Hematopoietic multipotent progenitor cell treated with erythropoietin and hydrocortisone succinate and interleukin-3 and kit ligand, for 17 days (in vitro differentiated cells): ENCODE data around the gene VSX1.
A peak's percentile ranks its signal among the peaks of the same experiment; 100 is the strongest.

Experiments
- DNase-seq: peaks from one replicate; pipeline ENCODE4 v3.0.0-alpha.2; 2015; ENCODE audit warnings: low spot score

The VSX1 gene

DNA sequence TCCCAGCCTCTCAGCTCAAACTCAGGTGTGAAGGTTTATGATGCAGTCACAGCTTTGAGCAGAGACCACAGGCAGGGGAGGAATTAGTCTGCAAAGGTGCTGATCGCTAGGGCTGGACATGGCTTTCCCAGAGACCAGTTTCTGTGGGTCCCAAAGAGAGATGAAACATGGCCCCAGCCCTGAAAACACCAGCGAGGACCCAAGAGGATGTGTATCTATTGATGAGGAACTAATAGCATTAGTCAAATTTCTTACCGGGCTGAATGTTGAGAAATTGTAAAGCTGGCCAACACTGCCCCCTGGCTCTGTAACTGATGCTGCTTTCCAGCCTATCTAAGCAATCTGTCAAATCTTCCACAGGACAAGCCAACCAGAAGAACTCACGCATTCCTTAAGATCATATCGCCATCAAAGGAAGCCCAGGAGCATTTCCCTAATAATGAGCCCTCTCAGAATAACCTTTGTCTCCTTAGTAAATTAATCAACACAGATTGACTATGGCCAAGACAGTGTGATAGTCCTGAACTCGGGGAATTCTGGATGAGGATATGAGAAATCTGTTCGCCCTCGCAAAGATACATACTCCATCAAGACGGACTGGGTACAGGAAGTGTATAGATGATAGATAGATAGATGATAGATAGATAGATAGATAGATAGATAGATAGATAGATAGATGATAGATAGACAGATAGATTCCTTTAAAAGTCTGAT lies 16.2 kb downstream of the VSX1 start:
- peak; percentile 82 for DNase-seq

DNA sequence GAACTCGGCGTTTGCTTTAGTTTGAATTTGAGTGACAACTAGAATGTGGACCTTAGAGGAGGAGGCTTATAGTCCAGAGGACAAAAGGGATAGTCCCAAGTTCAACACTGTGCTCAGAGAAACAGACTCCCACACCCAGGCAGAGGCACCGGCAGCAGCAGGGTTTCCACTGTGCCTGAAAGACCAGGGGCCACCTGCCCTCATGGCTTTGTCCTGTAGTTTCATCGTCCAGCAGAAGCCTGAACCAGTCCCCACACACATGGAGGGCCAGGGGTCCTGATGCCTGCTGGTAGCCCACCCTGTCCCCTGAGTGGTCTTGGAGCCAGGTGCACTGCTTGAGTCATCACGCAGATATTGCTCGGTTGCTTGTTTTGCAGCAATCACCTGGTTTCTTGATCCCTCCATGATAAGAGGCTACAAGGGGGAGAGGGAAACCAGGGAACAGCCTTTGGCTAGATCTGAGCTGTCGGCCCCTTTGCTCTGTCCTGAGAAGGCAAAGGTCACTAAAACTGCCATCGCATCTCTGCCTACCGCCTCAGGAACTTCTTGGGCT lies 16.8 kb downstream of the VSX1 start:
- DNase-seq, result no peak

DNA sequence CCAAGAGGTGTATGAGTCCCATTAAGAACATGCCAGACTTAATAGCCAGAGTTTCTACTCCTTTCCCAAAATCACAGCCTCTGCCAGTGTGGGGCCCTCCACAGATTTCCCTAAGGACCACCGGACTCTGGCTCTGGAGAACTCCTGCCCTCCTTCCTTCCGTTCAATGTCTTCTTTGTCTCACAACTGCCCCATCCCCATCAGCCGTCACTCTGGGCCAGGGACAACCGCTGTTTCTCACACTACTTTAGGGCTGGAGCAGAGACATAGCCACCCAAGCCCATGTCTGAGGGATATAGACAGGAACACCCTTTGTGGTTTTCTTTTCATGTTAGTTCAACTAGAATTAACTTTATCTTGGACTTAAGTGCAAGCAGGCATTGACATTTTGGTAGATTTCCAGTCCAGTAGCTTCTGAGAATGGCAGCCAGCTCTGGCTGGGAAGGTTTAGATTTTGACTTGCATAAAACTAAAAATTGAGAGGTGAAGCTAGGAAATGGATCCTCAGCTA lies 17.3 kb downstream of the VSX1 start:
- DNase-seq, result no peak

DNA sequence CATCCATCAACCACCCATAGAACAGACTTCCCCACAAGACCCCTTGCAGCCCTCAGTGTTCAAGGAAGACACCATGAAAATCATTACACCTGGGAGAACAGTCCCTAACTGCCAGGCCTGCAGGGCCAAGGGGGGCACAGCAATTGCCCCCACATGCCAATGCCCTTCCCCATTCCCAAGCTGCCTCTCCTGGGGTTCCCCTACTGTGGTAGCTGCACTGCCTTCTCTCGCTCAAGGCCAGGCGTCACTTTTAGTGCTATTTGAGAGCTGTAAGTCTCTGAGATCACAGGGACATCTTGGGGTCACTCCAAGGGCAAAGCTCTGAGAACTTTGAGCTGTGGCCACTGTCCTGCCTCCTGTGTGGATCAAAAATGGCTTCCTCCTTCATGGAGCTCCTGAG lies 18.0 kb downstream of the VSX1 start:
- no peak for DNase-seq

DNA sequence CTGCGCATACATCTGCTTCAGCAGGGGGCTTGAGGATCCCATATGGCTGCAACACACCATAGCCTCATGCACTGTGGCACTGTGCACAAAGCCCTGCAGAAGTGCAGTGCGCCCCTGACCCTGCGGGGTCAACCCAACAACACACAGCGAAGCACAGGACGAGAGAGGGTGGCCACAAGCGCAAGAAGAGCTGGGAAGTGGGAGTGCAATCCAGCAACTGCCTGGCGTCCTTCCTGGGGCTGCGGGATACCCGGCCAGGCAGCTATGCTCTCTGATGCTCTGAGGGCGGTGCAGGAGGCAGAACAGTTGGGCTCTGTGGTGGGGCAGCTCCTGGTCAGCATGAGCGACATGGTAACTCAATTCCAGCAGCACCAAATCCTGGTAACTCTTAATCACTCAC lies 18.4 kb downstream of the VSX1 start:
- DNase-seq, result no peak

DNA sequence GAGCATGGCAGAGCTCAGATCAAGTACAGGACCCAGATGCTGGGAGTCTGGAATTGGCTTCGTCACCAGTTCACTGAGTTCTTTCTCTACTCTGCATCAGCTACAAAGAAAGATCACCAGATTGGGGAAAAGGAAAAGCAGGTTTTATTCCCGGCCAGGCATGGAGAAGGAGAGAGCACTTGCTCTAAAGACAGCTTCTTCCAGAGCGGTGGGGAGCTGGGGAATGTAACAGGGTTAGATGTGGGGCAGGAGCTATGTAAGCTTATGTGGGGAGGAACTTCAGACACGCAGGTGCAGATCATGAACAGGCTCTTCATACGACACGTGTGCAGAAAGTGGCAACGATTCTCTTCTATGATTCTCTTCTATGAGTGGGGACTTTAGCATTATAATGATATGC lies 19.1 kb downstream of the VSX1 start:
- DNase-seq, result no peak

DNA sequence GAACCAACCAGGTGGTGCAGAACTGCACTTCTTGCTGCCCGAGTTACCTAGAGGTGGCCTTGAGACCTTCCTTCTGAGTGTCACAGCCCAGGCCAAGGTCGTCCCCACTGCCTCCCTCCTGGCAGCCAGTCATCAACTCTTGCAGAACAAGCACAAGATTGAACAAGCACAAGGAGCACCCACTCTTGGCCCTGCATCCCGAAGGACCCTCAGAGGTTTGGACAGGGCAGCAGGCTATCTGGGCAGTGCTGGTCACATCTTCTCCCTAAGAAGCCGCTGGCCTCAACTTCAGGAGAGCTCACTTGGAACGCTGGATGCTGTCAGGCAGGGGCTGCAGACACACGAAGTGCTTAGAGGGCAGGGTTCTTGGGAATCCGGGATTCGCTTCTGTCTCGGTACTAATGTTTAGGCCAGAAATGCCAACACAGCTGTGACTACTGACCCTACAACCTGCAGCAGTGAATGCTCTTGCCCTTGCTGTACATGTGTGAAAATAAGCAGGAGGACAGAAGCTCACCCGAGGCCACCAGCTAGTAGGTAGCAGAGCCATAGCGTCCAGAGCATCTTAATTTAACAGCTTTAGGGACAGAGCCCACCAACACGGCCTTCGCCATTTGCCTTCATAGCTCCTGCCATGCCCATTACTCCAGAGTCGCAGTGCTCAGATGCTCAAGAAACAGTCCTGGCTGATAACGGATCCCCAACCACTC lies 20.0 kb downstream of the VSX1 start:
- no peak for DNase-seq

DNA sequence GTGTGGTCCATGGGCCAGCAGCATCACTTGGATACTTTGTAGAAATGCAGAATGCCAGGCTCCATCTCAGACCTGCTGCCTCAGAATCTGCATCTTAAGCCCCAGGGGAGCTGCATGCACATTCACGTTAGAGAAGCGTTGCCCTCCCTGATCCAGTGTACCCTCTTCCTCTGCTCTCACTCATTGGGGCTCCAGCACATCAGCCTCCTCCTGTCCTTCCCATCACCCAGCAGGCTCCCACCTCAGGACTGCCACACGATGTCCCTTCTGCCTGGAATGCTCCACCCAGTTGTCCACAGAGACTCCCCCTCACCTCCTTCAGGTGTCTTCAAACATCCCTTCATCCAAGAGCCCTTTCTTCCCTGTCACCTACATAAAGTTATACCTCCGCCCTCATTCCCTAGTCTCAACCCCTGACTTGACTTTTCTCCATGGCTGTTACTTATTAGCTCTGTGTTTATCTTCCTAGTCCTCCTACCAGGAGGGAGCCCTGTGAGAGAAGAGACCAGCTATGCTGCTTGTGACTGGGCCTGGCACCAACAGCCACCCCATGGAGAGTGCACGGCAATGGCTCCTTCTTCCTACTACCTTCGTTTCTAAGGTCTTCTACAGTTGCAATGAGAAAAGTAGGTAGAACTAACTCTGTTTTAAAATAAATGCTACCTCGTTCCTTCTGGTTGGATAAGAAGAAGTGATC lies 20.7 kb downstream of the VSX1 start:
- DNase-seq, result no peak

DNA sequence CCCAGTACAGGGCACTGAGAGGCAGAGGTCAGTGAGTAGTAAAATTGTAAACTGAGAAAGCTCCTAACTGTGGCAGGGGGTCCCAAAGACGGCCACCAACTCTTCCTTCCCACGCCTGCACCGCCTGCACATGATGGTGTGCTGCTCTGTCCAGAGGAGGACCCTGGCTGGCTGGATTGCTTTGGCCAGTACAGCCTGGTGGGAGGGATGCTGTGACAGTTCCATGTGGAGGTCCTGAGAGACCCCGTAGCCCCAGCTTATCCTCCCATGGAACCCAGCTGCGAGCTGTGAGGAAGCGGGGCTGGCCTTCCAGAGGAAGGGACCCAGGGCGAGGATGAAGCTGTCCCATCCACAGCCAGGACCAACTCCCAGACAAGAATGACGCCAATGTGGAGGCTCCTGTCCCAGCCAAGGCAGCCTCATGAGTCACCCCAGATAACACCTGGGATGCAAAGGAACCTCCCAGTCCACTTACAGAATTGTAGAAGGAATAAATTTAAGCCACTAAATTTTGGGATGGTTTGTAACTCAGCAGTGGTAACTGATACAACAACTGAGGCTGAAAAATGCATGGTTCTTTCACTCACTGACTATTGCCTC lies 22.0 kb downstream of the VSX1 start:
- no peak for DNase-seq

DNA sequence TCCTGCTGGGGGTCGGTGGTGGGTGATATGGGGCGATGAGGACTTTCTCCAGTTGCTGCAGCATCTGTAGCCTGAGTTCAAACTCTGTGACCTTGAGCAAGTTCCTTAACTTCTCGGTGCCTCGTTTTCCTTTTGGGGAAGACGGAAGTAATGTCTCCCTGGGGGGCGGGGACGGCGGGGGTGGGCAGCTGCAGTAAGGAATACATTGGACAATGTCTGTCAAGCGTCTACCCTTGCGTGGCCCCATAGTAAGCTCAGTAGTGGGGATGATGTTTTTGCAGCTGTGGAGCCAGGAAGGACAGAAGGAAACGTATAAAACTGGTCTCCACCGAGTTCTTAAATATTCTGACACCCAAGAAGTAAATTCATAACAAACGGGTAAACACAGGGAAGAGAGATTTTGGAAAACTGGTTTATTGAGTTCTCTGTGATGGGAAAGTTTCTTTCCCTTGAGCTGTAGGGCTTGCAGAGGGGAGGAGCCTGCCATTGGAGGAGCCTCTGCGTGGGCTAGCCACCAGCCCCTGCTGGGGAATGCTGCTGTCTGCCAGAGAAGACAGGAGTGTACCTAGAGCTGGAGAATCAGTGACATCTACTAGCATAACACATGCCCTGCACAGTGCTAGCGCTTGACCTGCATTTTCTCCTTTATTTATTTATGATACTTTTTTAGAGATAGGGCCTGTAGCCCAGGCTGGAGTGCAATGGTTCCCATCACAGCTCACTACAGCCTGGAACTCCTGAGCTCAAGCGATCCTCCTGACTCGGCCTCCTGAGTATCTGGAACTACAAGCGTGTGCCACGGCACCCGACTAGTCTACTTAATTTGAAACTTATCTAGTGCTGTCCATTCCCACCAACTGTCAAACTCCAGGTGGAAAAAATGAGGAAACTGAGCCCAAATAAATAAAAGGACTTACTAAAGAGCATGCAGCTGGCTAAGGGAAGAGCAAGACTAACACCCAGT lies 22.8 kb downstream of the VSX1 start:
- DNase-seq, result peak; percentile 12

DNA sequence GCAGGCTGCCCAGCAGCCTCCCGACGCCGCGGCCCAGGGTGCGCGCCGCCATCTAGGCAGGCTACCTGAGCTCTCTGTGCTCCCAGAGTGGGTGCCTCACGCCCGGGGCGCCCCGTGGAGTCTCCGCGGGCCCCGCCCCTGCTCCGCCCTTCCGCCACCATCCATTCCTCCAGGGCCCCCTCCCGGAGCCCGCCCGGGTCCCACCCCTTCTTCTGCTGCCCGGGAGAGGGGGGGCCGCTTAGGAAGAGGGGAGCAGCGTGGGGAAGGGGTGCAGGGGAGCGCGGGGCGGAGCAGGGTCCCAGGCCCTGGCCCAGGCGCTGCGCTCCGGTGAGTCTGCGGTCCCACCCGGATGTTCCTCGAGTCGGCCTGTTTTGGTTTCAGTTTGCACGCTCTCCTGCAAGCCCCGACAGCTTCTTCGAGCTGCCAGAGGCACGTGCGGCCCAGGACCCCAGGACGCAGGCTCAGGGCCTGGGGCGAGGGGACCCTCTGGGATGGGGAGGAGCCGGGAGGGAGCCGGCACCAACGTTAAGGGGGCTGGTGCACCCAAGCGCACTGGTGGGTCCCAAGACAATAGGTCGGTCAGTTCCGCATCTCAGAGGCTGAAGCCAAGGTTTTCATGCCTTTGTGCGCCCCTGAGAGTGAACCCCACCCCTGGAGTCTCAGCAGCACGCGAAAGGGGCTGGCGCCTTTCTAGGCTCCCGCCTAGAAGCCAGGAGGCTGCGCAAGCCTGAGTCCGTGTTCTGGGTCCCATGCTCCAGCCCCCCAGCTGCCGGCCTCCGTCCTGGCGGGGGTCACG lies 23.7 kb downstream of the VSX1 start, which contains the start of gene ACSS1:
Gene ACSS1 (minus strand): TSS at position 89 of the 796 bp plus-strand sequence. CDS start 37 bp downstream, at position 52.
- DNase-seq, result peak; percentile 76

DNA sequence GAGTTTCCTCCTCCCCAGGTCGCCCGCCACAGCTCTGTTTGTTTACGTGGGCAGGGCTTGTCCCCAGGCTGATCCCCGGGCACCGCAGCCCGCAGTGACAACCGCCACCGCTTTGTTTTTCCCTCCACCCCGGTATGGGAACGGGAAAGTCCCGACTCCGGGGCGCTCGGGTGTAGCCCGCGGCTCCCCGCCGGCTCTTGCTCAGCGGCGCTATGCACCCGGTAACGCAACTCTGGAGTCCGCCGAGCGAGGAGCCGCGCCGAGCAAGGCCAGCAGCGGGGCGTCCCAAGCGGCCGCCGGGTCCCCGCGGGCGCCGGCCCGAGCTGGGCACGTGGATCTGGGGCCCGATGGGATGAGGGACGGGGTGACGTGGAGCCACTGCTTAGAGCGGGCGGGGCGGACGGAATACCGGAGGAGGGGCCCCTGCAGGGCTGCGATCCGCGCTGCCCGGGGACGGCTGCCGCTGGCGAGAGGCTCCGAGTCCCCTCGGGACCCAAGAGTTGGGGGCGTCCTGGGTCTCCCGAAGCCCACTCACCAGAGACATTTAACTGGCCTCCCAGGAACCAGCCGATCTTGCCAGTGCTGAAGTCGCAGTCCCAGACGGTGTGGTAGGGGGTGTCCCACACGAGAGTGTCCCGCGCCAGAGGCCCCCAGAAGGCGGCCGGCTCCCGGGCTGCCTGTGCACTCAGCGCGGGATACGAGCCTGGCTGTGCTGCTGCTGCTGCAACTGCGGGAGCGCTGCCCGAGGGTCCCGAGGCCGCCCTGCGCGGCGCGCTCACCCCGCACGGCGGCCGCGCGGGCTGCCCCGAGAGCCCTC lies 24.5 kb downstream of the VSX1 start:
- DNase-seq, result peak; percentile 73

DNA sequence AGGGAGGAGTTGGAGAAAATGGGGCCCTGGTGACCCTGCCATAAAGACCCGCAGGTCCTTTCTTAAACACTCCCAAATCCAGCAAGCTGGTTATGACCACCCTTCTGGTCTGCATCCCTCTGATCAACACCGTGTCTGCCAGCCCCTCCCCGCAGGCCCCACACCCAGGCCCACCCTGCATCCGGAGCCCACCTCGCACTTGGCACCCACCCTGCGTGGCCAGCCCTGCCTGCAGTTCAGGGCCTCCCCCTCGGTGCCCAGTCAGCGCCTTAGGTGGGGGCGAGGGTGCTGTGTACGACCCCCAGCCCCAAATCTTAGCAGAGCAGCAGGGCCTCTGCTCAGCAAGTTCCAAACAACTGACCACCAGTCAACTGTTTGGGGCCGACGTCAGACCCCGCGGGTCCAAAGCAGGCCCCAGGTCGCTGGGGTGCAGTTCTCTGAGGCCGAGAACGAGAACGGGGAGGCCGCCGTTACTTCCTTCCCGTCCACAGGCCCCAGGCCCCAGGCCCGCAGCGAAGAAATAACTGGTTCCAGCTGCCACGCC lies 25.2 kb downstream of the VSX1 start:
- DNase-seq, result no peak

DNA sequence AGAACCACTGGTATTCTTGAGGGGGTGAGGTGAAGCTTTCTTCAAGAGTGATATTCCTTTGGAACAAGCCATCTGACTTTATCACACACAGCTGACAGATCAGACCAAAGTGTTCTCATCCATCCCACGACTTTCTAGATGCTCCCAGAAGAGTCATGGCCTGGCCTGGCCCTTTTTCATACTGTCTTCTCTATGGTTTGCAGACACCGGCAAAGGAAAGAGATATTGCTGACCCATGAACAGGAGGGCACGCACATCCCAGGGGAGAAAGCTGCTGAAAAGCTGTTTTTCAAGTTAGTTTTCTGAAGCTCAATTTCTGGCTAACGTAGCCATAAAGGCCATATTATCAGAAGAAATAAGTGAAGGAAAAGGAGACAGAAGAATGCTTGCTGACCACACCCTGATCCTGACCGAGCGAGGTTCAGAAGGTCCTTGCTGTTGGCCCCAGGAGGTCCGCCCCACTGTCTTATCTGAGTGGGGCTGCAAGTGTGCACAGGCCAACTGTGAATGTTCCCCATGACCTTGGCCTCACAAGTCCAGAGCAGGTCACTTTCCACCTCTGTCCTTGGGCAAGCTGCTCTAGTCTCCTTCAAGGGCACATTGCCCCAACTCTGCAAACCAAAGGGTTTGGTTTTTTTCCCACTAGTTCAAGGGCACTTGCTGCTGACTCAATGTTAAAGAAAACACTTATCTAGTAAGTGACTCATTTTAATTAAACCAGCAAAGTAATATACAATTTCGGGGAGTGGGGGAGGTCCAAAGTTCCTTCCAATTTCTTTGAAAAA lies 26.0 kb downstream of the VSX1 start:
- DNase-seq, result peak; percentile 68

DNA sequence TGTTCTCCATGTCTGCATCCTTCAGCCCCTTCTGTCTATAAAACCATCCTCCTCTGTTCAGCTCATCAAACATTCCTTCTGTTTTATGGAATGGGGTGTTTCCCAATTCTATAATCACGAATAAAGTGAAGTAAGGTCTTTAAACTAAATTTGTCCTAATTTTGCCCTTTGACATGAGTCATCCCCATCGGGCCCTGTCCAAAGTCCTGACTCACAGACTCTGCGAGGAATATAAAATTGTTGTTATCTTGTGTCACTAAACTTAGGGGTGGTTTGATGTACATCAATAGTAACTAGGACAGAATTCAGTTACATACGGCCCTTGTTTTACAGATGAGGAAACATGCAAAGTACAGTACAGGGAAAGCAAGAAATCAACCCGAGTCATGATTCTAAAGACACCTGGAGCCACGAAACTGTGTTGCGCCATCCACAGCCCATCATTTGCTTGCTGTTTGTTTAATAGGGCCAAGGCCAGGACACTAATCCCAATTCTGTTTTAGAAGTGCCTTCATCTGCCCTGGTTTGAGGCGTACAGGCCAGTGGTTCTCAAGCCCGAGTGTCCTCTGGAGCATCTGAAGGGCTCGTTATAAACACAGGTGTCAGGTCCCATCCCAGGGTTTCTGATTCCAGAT lies 26.8 kb downstream of the VSX1 start:
- peak; percentile 66 for DNase-seq

DNA sequence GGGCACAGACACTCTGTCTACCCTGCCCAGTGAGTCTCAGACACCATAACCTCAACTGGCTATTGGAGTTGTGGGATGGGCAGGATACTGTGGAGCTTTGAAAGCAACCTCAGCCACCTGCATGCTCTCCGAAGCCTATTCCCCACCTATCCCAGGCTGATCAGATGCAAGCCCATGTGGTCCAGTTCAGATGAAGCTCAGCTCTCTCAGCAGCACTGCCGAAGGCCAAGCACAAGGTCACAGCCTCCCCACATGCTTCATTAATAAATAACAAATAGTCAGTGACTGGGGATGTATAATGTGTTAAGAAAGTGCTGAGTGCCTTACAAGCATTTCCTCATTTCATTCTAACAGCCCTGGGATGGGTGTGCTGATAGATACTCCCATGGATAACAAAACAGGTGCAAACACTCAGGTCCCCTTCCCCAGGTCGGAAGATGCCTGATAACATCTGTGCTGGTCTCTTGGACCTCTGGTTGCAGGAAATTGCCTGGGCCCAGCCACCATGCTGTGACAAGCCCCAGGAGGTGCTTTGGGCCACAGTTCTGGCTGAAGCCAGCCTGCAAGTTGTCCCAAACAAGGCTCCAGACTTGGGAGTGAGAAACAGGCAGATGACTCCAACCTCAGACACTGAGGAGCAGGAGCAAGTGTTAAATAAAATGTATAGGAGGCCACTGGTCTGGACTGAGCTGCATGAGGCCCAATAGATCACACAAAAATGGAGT lies 27.7 kb downstream of the VSX1 start:
- no peak for DNase-seq
